Vagina (tissue), 2 donors: ENCODE data around the gene PEX26. TPM values are rescaled to one million over a fixed set of nuclear protein-coding genes. Genes with fewer than 3 reads are reported as not detected.
"Not testable (repeated sequence)": the region's sequence is repeated elsewhere in the genome, so short reads cannot be mapped to it uniquely, and the experiment has no call there.

Experiments used
- DNase-seq, 2 donors: peaks; one replicate each; pipeline ENCODE4 v3.0.0-alpha.2; 2017; ENCODE audit errors: extremely low spot score in 2 of 2
- H3K27ac ChIP-seq: fragments of 200-600 bp; sonication (generic); one replicate; pipeline ENCODE4 v1.5.1; 2019
- H3K27me3 ChIP-seq: fragments of 200-600 bp; sonication (generic); one replicate; pipeline ENCODE4 v1.5.1; 2019
- H3K36me3 ChIP-seq, 2 donors: fragments of 200-600 bp; sonication (generic); one replicate each; pipeline ENCODE4 v1.5.1; 2017 to 2019
- H3K4me1 ChIP-seq: fragments of 200-600 bp; sonication (generic); one replicate; pipeline ENCODE4 v1.5.1; 2019
- H3K4me3 ChIP-seq, 2 donors: fragments of 200-600 bp; sonication (generic); 1 replicate in 1 of 2; 2 replicates in 1 of 2; pipeline ENCODE4 v1.5.1; 2016 to 2019
- H3K9me3 ChIP-seq: fragments of 200-600 bp; sonication (generic); one replicate; pipeline ENCODE4 v1.5.1; 2019
- POLR2A ChIP-seq, 2 donors: fragments of 450-650 bp; IDR thresholded peaks; one replicate each; pipeline ENCODE4 v1.6.1; 2017; ENCODE audit warnings: antibody characterized with exemption in 2 of 2, mild to moderate bottlenecking in 2 of 2, moderate library complexity in 2 of 2
- POLR2AphosphoS5 ChIP-seq, 2 donors: sonication (generic); formaldehyde crosslinking; IDR thresholded peaks; one replicate each; pipeline ENCODE4 v1.9.0; 2017; ENCODE audit warnings: antibody characterized with exemption in 2 of 2, mild to moderate bottlenecking in 2 of 2, low read depth in 1 of 2; ENCODE audit not compliant: insufficient read depth in 1 of 2
- intact Hi-C: fragments of 100-400 bp; cut with DNase I; formaldehyde crosslinking; loops from one replicate; pipeline ENCODE4 v1.15.1; 2023
- total RNA-seq: library from RNA; depleted of rRNA; stranded (reverse); fragments of >200 nt; gene quantifications from one replicate; pipeline ENCODE4 v1.2.3, GENCODE V29; 2016
- TF ChIP-seq, protein P1 (sequence below), 3 experiments: fragments of 450-650 bp in 2 of 3; fragments of 200-600 bp in 1 of 3; sonication (generic) in 1 of 3; IDR thresholded peaks; one replicate each; pipeline ENCODE4 v1.5.1; 2017 to 2019; ENCODE audit warnings: antibody characterized with exemption in 3 of 3, mild to moderate bottlenecking in 2 of 3, moderate library complexity in 2 of 3

The PEX26 gene
- total RNA-seq, 1 donor from 2014 or later, result 25.5 TPM

DNA sequence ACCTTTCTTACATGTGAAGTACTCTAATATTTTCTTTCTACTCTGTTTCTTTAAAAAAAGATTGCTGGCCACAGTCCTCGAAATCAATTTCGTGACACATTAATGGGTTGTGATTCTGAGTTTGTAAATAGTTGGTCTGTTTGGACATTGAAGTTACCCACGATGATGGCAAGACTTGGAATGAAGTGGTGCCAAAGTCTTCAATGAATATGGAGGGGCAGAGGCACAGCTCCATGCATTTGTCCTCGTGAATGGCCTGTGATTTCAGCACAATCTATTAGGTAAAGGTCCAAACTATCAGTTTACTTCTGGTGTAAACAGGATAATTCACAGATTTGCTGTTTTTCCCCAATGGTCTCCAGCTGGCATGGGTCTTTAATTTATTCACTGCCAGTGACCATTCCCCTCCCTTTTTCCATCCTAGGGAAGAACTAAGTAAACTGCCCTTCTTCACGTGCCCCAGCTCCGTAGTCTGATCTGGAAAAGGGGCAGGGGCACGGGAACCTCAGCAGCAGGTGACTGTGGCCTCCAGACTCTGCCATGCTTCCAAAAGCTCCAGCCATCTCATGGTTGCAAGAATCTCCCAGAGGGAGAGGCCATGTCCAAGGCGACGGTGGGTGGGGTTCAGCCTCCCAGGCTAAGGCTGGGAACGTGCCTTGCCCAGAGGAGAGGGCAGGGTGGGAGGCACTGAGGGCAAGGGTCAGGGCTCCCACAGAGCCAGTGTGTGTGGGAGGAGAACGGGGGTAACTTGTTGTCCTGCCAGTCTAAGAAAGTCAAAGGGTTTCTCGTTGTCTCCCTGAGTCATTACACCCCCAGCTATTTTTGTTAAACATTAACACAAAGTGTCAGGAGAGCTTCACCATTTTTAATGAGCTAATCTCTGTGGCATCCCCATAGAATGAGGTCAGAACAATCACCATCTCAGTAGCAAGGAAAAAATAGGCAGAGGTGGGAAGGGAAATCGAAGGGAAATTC, 16.9 kb upstream of the PEX26 start:
- intact Hi-C loops, result no loop called here
- Histone ChIP-seq H3K4me3 (no peak overlapping the region), H3K9me3 (no peaks in the 10 kb centered on the region), H3K36me3 (no peaks in the 10 kb centered on the region), H3K27ac (peak overlapping the region; percentile 55), H3K4me1 (peaks cover 24% of the 10 kb centered on the region), H3K27me3 (no peaks in the 10 kb centered on the region)
- TF ChIP-seq POLR2A (IDR thresholded peaks at IDR 0.05), result no peak
- no peak for TF ChIP-seq POLR2AphosphoS5 (IDR thresholded peaks at IDR 0.05; ENCODE audit: insufficient read depth in 1 of 2, low read depth in 1 of 2)
- TF ChIP-seq, protein P1, sequence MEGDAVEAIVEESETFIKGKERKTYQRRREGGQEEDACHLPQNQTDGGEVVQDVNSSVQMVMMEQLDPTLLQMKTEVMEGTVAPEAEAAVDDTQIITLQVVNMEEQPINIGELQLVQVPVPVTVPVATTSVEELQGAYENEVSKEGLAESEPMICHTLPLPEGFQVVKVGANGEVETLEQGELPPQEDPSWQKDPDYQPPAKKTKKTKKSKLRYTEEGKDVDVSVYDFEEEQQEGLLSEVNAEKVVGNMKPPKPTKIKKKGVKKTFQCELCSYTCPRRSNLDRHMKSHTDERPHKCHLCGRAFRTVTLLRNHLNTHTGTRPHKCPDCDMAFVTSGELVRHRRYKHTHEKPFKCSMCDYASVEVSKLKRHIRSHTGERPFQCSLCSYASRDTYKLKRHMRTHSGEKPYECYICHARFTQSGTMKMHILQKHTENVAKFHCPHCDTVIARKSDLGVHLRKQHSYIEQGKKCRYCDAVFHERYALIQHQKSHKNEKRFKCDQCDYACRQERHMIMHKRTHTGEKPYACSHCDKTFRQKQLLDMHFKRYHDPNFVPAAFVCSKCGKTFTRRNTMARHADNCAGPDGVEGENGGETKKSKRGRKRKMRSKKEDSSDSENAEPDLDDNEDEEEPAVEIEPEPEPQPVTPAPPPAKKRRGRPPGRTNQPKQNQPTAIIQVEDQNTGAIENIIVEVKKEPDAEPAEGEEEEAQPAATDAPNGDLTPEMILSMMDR (IDR thresholded peaks at IDR 0.05), result no peak
- DNase-seq, result no peak

DNA sequence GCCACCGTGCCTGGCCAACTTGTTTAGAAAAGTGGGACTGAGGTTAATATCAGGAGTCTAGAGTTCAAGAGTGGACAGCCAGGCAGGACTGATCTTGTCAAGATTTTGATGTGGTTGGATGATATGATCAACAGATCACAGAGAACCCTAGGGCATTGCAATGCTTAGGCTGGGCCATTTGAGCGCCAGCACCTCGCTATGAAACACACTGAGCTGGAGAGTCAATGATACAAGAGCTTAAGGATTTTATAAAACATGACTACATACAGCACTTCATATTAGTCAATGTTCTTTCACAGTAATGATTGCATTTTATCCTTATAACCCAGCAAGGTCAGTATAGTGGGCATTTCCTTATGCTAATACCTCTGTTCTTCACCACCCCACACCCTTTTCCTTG, 15.4 kb upstream of the PEX26 start:
- Histone ChIP-seq H3K4me1 (peaks cover 11% of the 10 kb centered on the region), H3K9me3 (no peaks in the 10 kb centered on the region), H3K27ac (peak overlapping the region; percentile 55), H3K27me3 (no peaks in the 10 kb centered on the region), H3K36me3 (no peaks in the 10 kb centered on the region), H3K4me3 (no peak overlapping the region)
- intact Hi-C loops, result no loop called here
- DNase-seq, result no peak
- no peak for TF ChIP-seq POLR2A (IDR thresholded peaks at IDR 0.05)
- TF ChIP-seq, protein P1 (IDR thresholded peaks at IDR 0.05), result no peak
- no peak for TF ChIP-seq POLR2AphosphoS5 (IDR thresholded peaks at IDR 0.05; ENCODE audit: insufficient read depth in 1 of 2, low read depth in 1 of 2)

DNA sequence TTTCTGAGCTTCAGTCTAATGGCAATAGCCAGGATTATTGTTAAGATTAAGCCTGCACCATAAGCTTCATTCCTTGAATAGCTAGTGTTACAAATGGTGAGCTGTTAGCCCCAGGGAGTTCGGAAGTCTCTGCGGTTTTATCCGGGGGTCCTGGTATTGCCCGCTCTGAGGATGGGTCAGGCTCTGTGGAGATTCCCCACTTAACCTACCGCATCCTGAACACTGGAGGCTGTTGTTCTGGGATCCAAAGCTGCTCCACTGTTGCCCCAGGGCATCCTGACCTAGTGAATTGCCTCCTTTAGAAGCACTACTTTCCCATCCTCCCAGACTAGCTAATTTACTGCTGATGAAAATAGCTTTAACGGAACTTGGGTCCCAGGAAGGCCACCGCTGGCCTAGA, 14.5 kb upstream of the PEX26 start:
- H3K27ac ChIP-seq, result peak overlapping the region; percentile 55
- peaks cover 10% of the 10 kb centered on the region for H3K4me1 ChIP-seq

GRCh38 chr22:18063715-18064114, 14.1 kb upstream of the PEX26 start:
- H3K9me3 ChIP-seq, H3K4me1 ChIP-seq, H3K36me3 ChIP-seq, DNase-seq, H3K4me3 ChIP-seq, H3K27me3 ChIP-seq, intact Hi-C loops: not testable (repeated sequence)
- peak overlapping the region; percentile 55 for H3K27ac ChIP-seq

More for the DNA sequence above, 14.5 kb upstream of the PEX26 start:
- Histone ChIP-seq H3K4me3 (no peak overlapping the region), H3K27me3 (no peaks in the 10 kb centered on the region), H3K36me3 (no peaks in the 10 kb centered on the region), H3K9me3 (no peaks in the 10 kb centered on the region)
- DNase-seq, result no peak
- TF ChIP-seq POLR2AphosphoS5 (IDR thresholded peaks at IDR 0.05; ENCODE audit: insufficient read depth in 1 of 2, low read depth in 1 of 2) (no peak), POLR2A (IDR thresholded peaks at IDR 0.05) (no peak)
- TF ChIP-seq, protein P1 (IDR thresholded peaks at IDR 0.05), result no peak
- intact Hi-C loops, result no loop called here

DNA sequence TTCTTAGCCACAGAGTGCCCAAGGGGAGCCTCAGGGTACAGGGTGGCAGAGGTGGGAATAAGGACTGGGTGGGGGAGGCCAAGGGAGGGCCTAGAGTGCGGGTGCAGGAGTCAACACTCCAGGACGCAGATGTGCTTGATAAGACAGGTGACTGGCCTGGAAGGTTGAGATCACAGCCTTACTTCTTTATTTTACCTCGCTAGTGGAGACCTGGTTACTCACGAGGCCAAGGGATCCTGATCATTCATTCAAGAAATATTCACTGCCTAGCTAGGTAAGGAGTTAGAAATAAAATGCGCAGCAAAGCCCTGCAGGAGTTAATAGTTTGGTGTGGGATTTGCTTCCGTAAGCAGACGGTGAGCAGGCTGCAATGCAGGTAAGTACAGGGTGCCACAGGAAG, 13.2 kb upstream of the PEX26 start:
- no peak overlapping the region for H3K27ac ChIP-seq
- H3K4me1 ChIP-seq, result peaks cover 10% of the 10 kb centered on the region
- H3K27me3 ChIP-seq, result no peaks in the 10 kb centered on the region
- H3K36me3 ChIP-seq, result no peaks in the 10 kb centered on the region
- no peak for TF ChIP-seq POLR2AphosphoS5 (IDR thresholded peaks at IDR 0.05; ENCODE audit: insufficient read depth in 1 of 2, low read depth in 1 of 2)
- TF ChIP-seq, protein P1 (IDR thresholded peaks at IDR 0.05), result no peak
- no peak for TF ChIP-seq POLR2A (IDR thresholded peaks at IDR 0.05)
- DNase-seq, result no peak
- no peaks in the 10 kb centered on the region for H3K9me3 ChIP-seq
- no peak overlapping the region for H3K4me3 ChIP-seq
- intact Hi-C loops, result no loop called here
